Common myeloid progenitor, CD34-positive (primary cell): ENCODE data around the gene YIPF5.

Experiments
- CTCF ChIA-PET: fragments of 350-600 bp; sonication (Branson Sonifier 250); formaldehyde crosslinking; loops from one replicate; lab custom pipeline; 2021; ENCODE audit warnings: antibody characterized with exemption; lab: Charles Lee
- POLR2A ChIA-PET: fragments of 350-600 bp; sonication (Branson Sonifier 250); formaldehyde crosslinking; loops from one replicate; lab custom pipeline; 2021; ENCODE audit warnings: antibody characterized with exemption; lab: Charles Lee
- DNase-seq, 3 donors: peaks; one replicate each; pipeline versions ENCODE4 v3.0.0 to v3.0.0-alpha.2; 2013
- H3K27ac ChIP-seq, 2 experiments: 1 replicate in 1 of 2; 2 replicates in 1 of 2; pipeline ENCODE4 v1.7.0; 2013; ENCODE audit warnings: inconsistent platforms in 2 of 2, low read length in 2 of 2, mild to moderate bottlenecking in 2 of 2, low read depth in 1 of 2, moderate library complexity in 1 of 2; ENCODE audit not compliant: severe bottlenecking in 2 of 2, insufficient read depth in 1 of 2, poor library complexity in 1 of 2
- H3K27me3 ChIP-seq, 5 experiments: replicated peaks in 2 of 5; 1 replicate in 3 of 5; 2 replicates in 2 of 5; pipeline versions ENCODE4 v1.6.1 to v1.7.0; 2013; ENCODE audit warnings: low read length in 4 of 5, mild to moderate bottlenecking in 2 of 5, moderate library complexity in 2 of 5, inconsistent platforms in 1 of 5; ENCODE audit not compliant: insufficient read depth in 5 of 5, control insufficient read depth in 4 of 5
- H3K36me3 ChIP-seq, 4 experiments: 1 replicate in 2 of 4; 2 replicates in 2 of 4; pipeline versions ENCODE4 v1.6.1 to v1.7.0; 2013; ENCODE audit warnings: low read length in 3 of 4, control low read depth in 1 of 4, mild to moderate bottlenecking in 1 of 4; ENCODE audit not compliant: control insufficient read depth in 4 of 4, insufficient read depth in 4 of 4
- H3K4me1 ChIP-seq, 4 experiments: 1 replicate in 3 of 4; 2 replicates in 1 of 4; pipeline versions ENCODE4 v1.6.1 to v1.7.1; 2013; ENCODE audit warnings: low read length in 3 of 4, mild to moderate bottlenecking in 3 of 4, control low read depth in 1 of 4, inconsistent platforms in 1 of 4, moderate library complexity in 1 of 4; ENCODE audit not compliant: control insufficient read depth in 4 of 4, insufficient read depth in 4 of 4; ENCODE audit errors: control extremely low read depth in 1 of 4
- H3K4me3 ChIP-seq, 7 experiments: 1 replicate in 4 of 7; 2 replicates in 3 of 7; pipeline versions ENCODE4 v1.5.1 to v1.7.0; 2013; ENCODE audit warnings: mild to moderate bottlenecking in 7 of 7, low read length in 6 of 7, moderate library complexity in 6 of 7, inconsistent platforms in 2 of 7, low read depth in 2 of 7, control low read depth in 1 of 7; ENCODE audit not compliant: insufficient read depth in 4 of 7, control insufficient read depth in 1 of 7; ENCODE audit errors: extremely low read depth in 1 of 7
- H3K9me3 ChIP-seq, 5 experiments: 1 replicate in 4 of 5; 2 replicates in 1 of 5; pipeline versions ENCODE4 v1.6.1 to v1.7.1; 2013; ENCODE audit warnings: low read length in 4 of 5, mild to moderate bottlenecking in 2 of 5, inconsistent platforms in 1 of 5, low read depth in 1 of 5, moderate library complexity in 1 of 5; ENCODE audit not compliant: control insufficient read depth in 4 of 5, insufficient read depth in 2 of 5; ENCODE audit errors: control extremely low read depth in 1 of 5
- WGBS: methylation state at CpG from one replicate; pipeline ENCODE4 v1.1.5; 2013; ENCODE audit not compliant: insufficient coverage; 5-methylcytosine and 5-hydroxymethylcytosine counted together

YIPF5 gene

GRCh38 chr5:144187699-144188294 lies 17.3 kb upstream of the YIPF5 start:
- Histone ChIP-seq H3K27me3 (no peaks in the 10 kb centered on the region), H3K4me3 (peak overlapping the region in 2 of 7 experiments; percentile 14 to 17), H3K27ac (no peak overlapping the region), H3K4me1 (peaks cover 17 to 44% (median 32%) of the 10 kb centered on the region in 4 experiments), H3K9me3 (no peaks in the 10 kb centered on the region), H3K36me3 (no peaks in the 10 kb centered on the region)
- POLR2A ChIA-PET = no interaction called here
- peak; percentile 67 to 92 (median 89) for DNase-seq
- no CpG with 5 or more reads among the region's 2 CpGs for WGBS
- CTCF ChIA-PET = interaction anchor here (0.7 to 2.0 kb wide), 9 partner anchors 8 to 1941 kb away, joined by 3 to 6 read pairs (median 4); partner anchors contain the start of genes KCTD16 and YIPF5

GRCh38 chr5:144183254-144183889 lies 12.9 kb upstream of the YIPF5 start:
- DNase-seq = peak in 2 of 3 donors; percentile 39 to 46
- Histone ChIP-seq H3K4me3 (no peak overlapping the region), H3K27me3 (no peaks in the 10 kb centered on the region), H3K4me1 (peaks cover 12 to 14% (median 13%) of the 10 kb centered on the region in 4 experiments), H3K27ac (no peak overlapping the region), H3K9me3 (no peaks in the 10 kb centered on the region), H3K36me3 (no peaks in the 10 kb centered on the region)
- ChIA-PET POLR2A (no interaction called here), CTCF (interaction anchor here (1.0 to 1.8 kb wide), 5 partner anchors 9 to 358 kb away, joined by 3 to 6 read pairs (median 4); partner anchors contain the start of genes KCTD16 and YIPF5)
- no CpG with 5 or more reads among the region's 4 CpGs for whole genome bisulfite sequencing

GRCh38 chr5:144179226-144179625 lies 8.8 kb upstream of the YIPF5 start:
- H3K27ac ChIP-seq = no peak overlapping the region
- WGBS = no CpG with 5 or more reads among the region's 1 CpG
- POLR2A ChIA-PET = no interaction called here

DNA sequence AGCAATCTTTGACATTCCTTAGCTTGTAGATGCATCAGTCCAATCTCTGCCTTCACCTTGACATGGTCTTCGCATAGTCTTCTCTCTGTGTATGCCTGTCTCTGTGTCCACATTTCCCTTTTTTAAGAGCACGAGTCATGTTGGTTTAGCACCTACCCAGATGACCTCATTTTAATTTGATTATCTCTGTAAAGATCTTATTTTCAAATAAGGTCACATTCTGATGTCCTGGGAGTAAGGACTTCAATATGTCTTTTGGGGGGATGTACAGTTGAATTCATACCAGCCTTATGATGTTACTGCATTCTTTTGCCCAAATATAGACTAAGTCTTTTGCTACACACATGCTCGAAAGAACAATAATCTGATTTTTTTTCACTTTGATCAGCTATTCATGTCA lies 7.1 kb upstream of the YIPF5 start:
- POLR2A ChIA-PET = no interaction called here
- Histone ChIP-seq H3K36me3 (no peaks in the 10 kb centered on the region), H3K27me3 (peaks cover 0 to 2% (median 0%) of the 10 kb centered on the region in 5 experiments), H3K27ac (no peak overlapping the region), H3K4me1 (no peaks in the 10 kb centered on the region), H3K9me3 (no peaks in the 10 kb centered on the region), H3K4me3 (no peak overlapping the region)
- CTCF ChIA-PET = no interaction called here
- 90% methylated on average over 1 of the region's 3 CpGs for WGBS
- no peak for DNase-seq

More at GRCh38 chr5:144179226-144179625, 8.8 kb upstream of the YIPF5 start:
- CTCF ChIA-PET = interaction anchor here (0.9 to 1.8 kb wide), 2 partner anchors 9 to 13 kb away, joined by 3 to 7 read pairs; no protein-coding TSS in a partner anchor
- H3K4me1 ChIP-seq = no peaks in the 10 kb centered on the region
- no peaks in the 10 kb centered on the region for H3K36me3 ChIP-seq
- H3K4me3 ChIP-seq = no peak overlapping the region
- H3K9me3 ChIP-seq = no peaks in the 10 kb centered on the region
- DNase-seq = no peak
- H3K27me3 ChIP-seq = peaks cover 0 to 1% (median 0%) of the 10 kb centered on the region in 5 experiments

GRCh38 chr5:144173766-144174165 lies 3.3 kb upstream of the YIPF5 start:
- Histone ChIP-seq H3K4me3 (no peak overlapping the region), H3K36me3 (peaks cover 0 to 1% (median 0%) of the 10 kb centered on the region in 4 experiments), H3K27ac (no peak overlapping the region), H3K4me1 (peaks cover 3 to 17% (median 9%) of the 10 kb centered on the region in 4 experiments), H3K9me3 (no peaks in the 10 kb centered on the region), H3K27me3 (peaks cover 0 to 2% (median 0%) of the 10 kb centered on the region in 5 experiments)
- no peak for DNase-seq
- WGBS = no CpG with 5 or more reads among the region's 3 CpGs
- CTCF ChIA-PET = interaction anchor here (1.4 to 2.4 kb wide), 3 partner anchors 10 to 17 kb away, joined by 4 to 7 read pairs (median 6); no protein-coding TSS in a partner anchor
- POLR2A ChIA-PET = interaction anchor here (0.5 kb wide), 1 partner anchor 10 kb away, joined by 3 read pairs; no protein-coding TSS in a partner anchor

DNA sequence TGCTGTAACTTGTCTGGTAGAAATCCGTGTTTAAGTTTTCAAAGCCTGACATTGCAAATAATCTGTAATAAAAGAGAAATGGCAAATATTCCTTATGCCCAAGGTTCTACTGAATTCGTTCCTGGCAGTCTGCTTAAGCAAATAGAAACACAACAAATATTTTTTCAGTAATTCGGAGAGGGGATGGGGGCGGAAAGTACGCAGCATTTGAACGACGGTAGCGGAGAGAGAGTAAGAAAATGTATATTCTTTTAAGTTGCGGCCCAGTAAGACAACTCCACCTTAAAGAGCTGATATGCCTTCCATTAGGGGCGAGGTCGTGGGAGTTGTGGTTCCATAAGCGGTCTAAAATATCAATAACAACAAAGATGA lies 569 bp downstream of the YIPF5 start:
- peaks cover 6 to 13% (median 9%) of the 10 kb centered on the region in 4 experiments for H3K36me3 ChIP-seq
- WGBS = 11% methylated on average over 7 of the region's 12 CpGs
- DNase-seq = no peak
- peaks cover 3 to 17% (median 9%) of the 10 kb centered on the region in 4 experiments for H3K4me1 ChIP-seq
- CTCF ChIA-PET = interaction anchor here (1.0 to 3.3 kb wide), 4 partner anchors 9 to 23 kb away, joined by 3 to 22 read pairs (median 9); no protein-coding TSS in a partner anchor
- H3K27ac ChIP-seq = peak overlapping the region; percentile 81 to 93
- POLR2A ChIA-PET = no interaction called here
- H3K27me3 ChIP-seq = peaks cover 0 to 2% (median 0%) of the 10 kb centered on the region in 5 experiments
- peak overlapping the region; percentile 54 to 99 (median 93) for H3K4me3 ChIP-seq
- H3K9me3 ChIP-seq = no peaks in the 10 kb centered on the region
